Left colon (tissue), 2 donors: ENCODE measurements around the gene FNIP2. TPM values are rescaled to one million over a fixed set of nuclear protein-coding genes. Genes with fewer than 3 reads are reported as not detected.
"Not testable (repeated sequence)": the region's sequence is repeated elsewhere in the genome, so short reads cannot be mapped to it uniquely, and the experiment has no call there.

Source experiments
- ATAC-seq: fragments of 200-7000 bp; cut with Tn5 transposase; one replicate; pipeline ENCODE4 v1.9.1; 2020; ENCODE audit warnings: mild to moderate bottlenecking, moderate library complexity
- DNase-seq, 2 donors: peaks; one replicate each; pipeline ENCODE4 v3.0.0-alpha.2; 2020
- intact Hi-C, 2 donors: fragments of 100-400 bp; cut with DNase I in 1 of 2; cut with micrococcal nuclease in 1 of 2; formaldehyde crosslinking; loops; one replicate each; pipeline versions ENCODE4 v1.11.2 to v1.14.0; 2022; cut with DNase I, micrococcal nuclease
- long read RNA-seq: library from polyadenylated mRNA; unstranded; transcript quantifications from one replicate; pipeline ENCODE4 v2.0.0, GENCODE V29; 2021
- total RNA-seq, 2 donors: library from RNA; stranded (reverse); fragmentation: NEBNext Ultra II Directional; extraction: Animal tissue kit (Norgen Biotek cat#: 25700); gene quantifications; one replicate each; pipeline ENCODE4 v1.2.1, GENCODE V29; 2021
- donor health status: DM: no; HTN: no; CAD: no.
- donor health status: DM: yes; HTN: yes; CAD: no.

FNIP2 gene
- 10 to 100 TPM; 69.0 TPM for total RNA-seq
- long read RNA-seq, full-length matches to known transcripts = 4 of 43 reads
- long read RNA-seq, partial matches to known transcripts = 20 of 43 reads
- long read RNA-seq, other reads (novel, unspliced or antisense) = 19 of 43 reads

GRCh38 chr4:158768555-158769174 lies at the start of gene FNIP2:
FNIP2 (plus strand) TSS chr4:158769026; CDS start chr4:158769213, 187 bp downstream.
- ATAC-seq (peak; percentile 92), DNase-seq (peak; percentile 79 to 85)
- intact Hi-C loops = no loop called here

GRCh38 chr4:158721680-158722079 lies 47.1 kb upstream of the FNIP2 start:
- DNase-seq (no peak), ATAC-seq (no peak)
- intact Hi-C loops = loop anchor here (10.0 kb wide), 2 partner anchors 133 to 453 kb away; no protein-coding TSS in a partner anchor

- peak; percentile 11 to 27 for DNase-seq
- intact Hi-C loops = loop anchor here (10.0 kb wide), 2 partner anchors 132 to 452 kb away; no protein-coding TSS in a partner anchor
- peak; percentile 48 for ATAC-seq
Measured at GRCh38 chr4:158722291-158722916, 46.4 kb upstream of the FNIP2 start.

- peak; percentile 87 to 91 for DNase-seq
- peak; percentile 97 for ATAC-seq
- intact Hi-C loops = loop anchor here (10.0 kb wide), 2 partner anchors 132 to 452 kb away; no protein-coding TSS in a partner anchor
Measured at GRCh38 chr4:158722917-158723793, 45.7 kb upstream of the FNIP2 start, which contains the start of gene PPID. PPID (minus strand) TSS chr4:158723396; CDS start chr4:158723288, 108 bp downstream.

- no peak for ATAC-seq
- intact Hi-C loops = loop anchor here (10.0 kb wide), 2 partner anchors 130 to 450 kb away; no protein-coding TSS in a partner anchor
- no peak for DNase-seq
Measured at GRCh38 chr4:158724637-158725036, 44.2 kb upstream of the FNIP2 start.

GRCh38 chr4:158726633-158727032 lies 42.2 kb upstream of the FNIP2 start:
- DNase-seq (no peak), ATAC-seq (no peak)
- intact Hi-C loops = loop anchor here (10.0 kb wide), 2 partner anchors 128 to 448 kb away; no protein-coding TSS in a partner anchor

GRCh38 chr4:158728236-158728635 lies 40.6 kb upstream of the FNIP2 start:
- DNase-seq (no peak), ATAC-seq (no peak)
- intact Hi-C loops = loop anchor here (2.0 to 10.0 kb wide), 3 partner anchors 123 to 447 kb away; no protein-coding TSS in a partner anchor

GRCh38 chr4:158729716-158730559 lies 38.9 kb upstream of the FNIP2 start:
- intact Hi-C loops = loop anchor here (2.0 to 10.0 kb wide), 4 partner anchors 121 to 472 kb away; no protein-coding TSS in a partner anchor
- peak; percentile 94 for ATAC-seq
- peak; percentile 36 to 71 for DNase-seq

- no peak for ATAC-seq
- no peak for DNase-seq
- intact Hi-C loops = no loop called here
Measured at GRCh38 chr4:158738866-158739265, 30.0 kb upstream of the FNIP2 start.

GRCh38 chr4:158739600-158739999 lies 29.2 kb upstream of the FNIP2 start:
- no peak for DNase-seq
- no peak for ATAC-seq
- intact Hi-C loops = no loop called here

GRCh38 chr4:158741326-158742021 lies 27.4 kb upstream of the FNIP2 start:
- intact Hi-C loops = no loop called here
- ATAC-seq (no peak), DNase-seq (no peak)

- intact Hi-C loops, DNase-seq, ATAC-seq: not testable (repeated sequence)
Measured at GRCh38 chr4:158746537-158746936, 22.3 kb upstream of the FNIP2 start.

GRCh38 chr4:158750379-158750778 lies 18.4 kb upstream of the FNIP2 start:
- ATAC-seq = no peak
- no peak for DNase-seq
- intact Hi-C loops = no loop called here

- intact Hi-C loops = no loop called here
- DNase-seq = no peak
Measured at GRCh38 chr4:158754385-158755180, 14.2 kb upstream of the FNIP2 start.

GRCh38 chr4:158755819-158756218 lies 13.0 kb upstream of the FNIP2 start:
- DNase-seq, ATAC-seq, intact Hi-C loops: not testable (repeated sequence)

More at GRCh38 chr4:158754385-158755180, 14.2 kb upstream of the FNIP2 start:
- ATAC-seq = no peak

- ATAC-seq = no peak
- no peak for DNase-seq
- intact Hi-C loops = no loop called here
Measured at GRCh38 chr4:158756588-158756987, 12.2 kb upstream of the FNIP2 start.
